Cardiac muscle cell (in vitro differentiated cells and primary cell): ENCODE measurements around the gene GATAD2B. TPM values are rescaled to one million over a fixed set of nuclear protein-coding genes. Genes with fewer than 3 reads are reported as not detected.

Source experiments
- DNase-seq, 2 donors: peaks; one replicate each; pipeline versions ENCODE4 v3.0.0 to v3.0.0-alpha.2; 2010 to 2017; ENCODE audit warnings: low read depth in 1 of 2, low spot score in 1 of 2
- H3K27ac ChIP-seq: fragments of 200-600 bp; sonication (generic); 2 replicates; pipeline ENCODE4 v1.5.1; 2016
- H3K27me3 ChIP-seq: fragments of 200-600 bp; sonication (generic); 2 replicates; pipeline ENCODE4 v1.6.0; 2016; ENCODE audit warnings: control low read depth
- H3K36me3 ChIP-seq: fragments of 200-600 bp; sonication (generic); 2 replicates; pipeline ENCODE4 v1.5.1; 2016; ENCODE audit warnings: control low read depth
- H3K4me1 ChIP-seq: fragments of 200-600 bp; sonication (generic); 2 replicates; pipeline ENCODE4 v1.8.1; 2017; ENCODE audit warnings: low read depth, mild to moderate bottlenecking, mixed run types
- H3K4me3 ChIP-seq: fragments of 200-600 bp; sonication (generic); 2 replicates; pipeline ENCODE4 v1.5.1; 2016; ENCODE audit warnings: mild to moderate bottlenecking
- H3K9me3 ChIP-seq: fragments of 200-600 bp; sonication (generic); 2 replicates; pipeline ENCODE4 v1.5.1; 2017; ENCODE audit warnings: low read depth, mild to moderate bottlenecking, control low read depth
- CTCF ChIP-seq: IDR thresholded peaks from 2 replicates; pipeline ENCODE4 v1.5.1; 2012; ENCODE audit warnings: low read depth, mild to moderate bottlenecking, low read length
- polyA plus RNA-seq: library from polyadenylated mRNA; unstranded; fragments of >200 nt; fragmentation: Nextera tagmentation; extraction: Ambion mirVana; gene quantifications from 2 replicates; pipeline ENCODE4 v1.2.1, GENCODE V29; 2016
- total RNA-seq: library from RNA; depleted of rRNA; stranded (reverse); fragments of >200 nt; gene quantifications from 2 replicates; pipeline ENCODE4 v1.2.3, GENCODE V29; 2016

The GATAD2B gene
- total and polyA plus RNA-seq, 2 experiments from 2014 or later, result 8.1 to 19.6 TPM

- TF ChIP-seq CTCF, result no peak
- Histone ChIP-seq H3K27ac (no peak overlapping the region), H3K4me1 (peaks cover 12% of the 10 kb centered on the region), H3K27me3 (no peaks in the 10 kb centered on the region), H3K9me3 (no peaks in the 10 kb centered on the region), H3K36me3 (peaks cover 38% of the 10 kb centered on the region), H3K4me3 (no peak overlapping the region)
- DNase-seq, result no peak
These were observed 28.4 kb upstream of the GATAD2B start for GRCh38 chr1:153951183-153951582.

GRCh38 chr1:153946622-153947241 is 24.0 kb upstream of the GATAD2B start, which contains the start of gene DENND4B:
Gene DENND4B, minus strand, starts transcription at chr1:153946718. Its CDS starts 2,344 bp downstream, at chr1:153944374.
- Histone ChIP-seq H3K27ac (peak within 1 kb of the TSS; percentile 90), H3K27me3 (no peaks in the 10 kb centered on the region), H3K36me3 (peaks cover 42% of the 10 kb centered on the region), H3K9me3 (no peaks in the 10 kb centered on the region), H3K4me1 (peaks cover 5% of the 10 kb centered on the region), H3K4me3 (peak within 1 kb of the TSS; percentile 99)
- TF ChIP-seq CTCF, result peak; percentile 85
- DNase-seq, result peak; percentile 87 to 91

DNA sequence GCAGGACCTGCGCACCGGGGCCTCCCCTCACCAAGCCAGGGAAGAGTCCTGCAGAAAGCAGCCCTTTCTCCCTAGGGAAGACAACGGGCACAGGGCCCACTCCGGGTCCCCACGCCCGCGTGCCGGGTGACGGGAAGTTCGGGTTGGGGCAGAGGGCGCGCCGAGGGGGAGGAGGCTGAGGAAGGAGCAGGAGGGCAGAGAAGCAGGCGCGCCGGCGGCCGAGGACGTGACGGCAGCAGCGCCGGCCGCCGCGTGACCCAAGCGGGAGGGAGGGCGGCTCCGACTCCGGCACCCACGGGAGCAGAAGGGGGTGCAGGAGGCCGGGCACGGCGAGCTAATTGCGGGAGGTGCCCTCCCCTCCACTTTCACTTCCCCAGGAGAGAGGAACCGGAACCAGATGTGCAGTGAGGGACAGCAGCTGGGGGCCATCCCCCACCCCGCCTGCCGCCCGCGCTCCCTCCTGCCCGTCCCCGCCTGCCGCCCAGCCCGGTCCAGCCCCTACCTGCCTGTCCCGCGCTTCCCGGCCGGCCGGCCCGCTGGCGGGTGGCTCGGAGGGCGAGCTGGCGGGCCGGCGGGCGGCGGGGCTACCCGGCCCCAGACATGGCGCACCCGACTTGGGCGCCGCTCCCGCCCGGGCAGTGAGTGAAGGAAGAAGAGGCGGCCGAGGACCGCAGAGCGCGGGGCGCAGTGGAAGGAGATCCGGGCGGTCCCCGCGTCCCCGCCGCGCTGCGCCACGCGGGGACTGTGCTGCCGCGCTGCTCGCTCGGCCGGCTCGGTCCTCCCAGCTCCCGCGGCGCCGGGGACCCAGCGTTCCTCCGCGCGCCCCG is 23.2 kb upstream of the GATAD2B start:
- H3K27ac ChIP-seq, result peak overlapping the region; percentile 90
- H3K9me3 ChIP-seq, result no peaks in the 10 kb centered on the region
- DNase-seq, result peak; percentile 74 to 85
- peaks cover 35% of the 10 kb centered on the region for H3K36me3 ChIP-seq
- H3K4me1 ChIP-seq, result peaks cover 5% of the 10 kb centered on the region
- peak overlapping the region; percentile 99 for H3K4me3 ChIP-seq
- TF ChIP-seq CTCF, result no peak
- H3K27me3 ChIP-seq, result no peaks in the 10 kb centered on the region

DNA sequence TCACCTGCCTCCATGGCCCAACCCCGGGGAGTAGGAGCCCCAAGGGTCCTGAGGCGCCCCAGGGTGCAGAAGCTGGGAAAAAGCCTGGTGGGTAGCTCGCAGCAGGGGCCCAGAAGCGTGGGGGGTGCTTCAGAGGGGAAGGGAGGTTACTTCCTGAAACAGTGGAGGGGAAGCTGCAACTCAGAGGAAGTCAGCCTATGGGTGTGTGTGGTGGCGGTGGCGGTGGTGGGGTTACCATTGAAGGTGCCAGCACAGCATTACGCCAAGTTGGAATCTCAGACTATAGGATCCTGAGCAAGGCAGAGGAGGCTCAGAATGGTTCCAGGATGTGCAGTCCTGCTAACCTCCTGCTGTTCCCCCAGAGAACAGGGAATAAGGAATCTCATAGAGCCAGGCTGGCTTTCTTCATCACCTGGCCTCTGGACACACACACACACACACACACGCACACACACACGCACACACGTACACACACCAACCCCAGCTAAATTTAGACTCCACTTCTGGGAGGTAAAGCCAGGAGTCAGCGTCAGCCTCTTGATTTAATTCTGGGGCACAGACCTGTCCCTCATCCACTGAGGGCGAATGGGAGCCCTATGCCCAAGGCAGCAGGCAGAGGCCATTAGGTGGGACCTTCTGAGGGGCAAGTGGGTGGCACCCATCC is 22.5 kb upstream of the GATAD2B start:
- peak overlapping the region; percentile 90 for H3K27ac ChIP-seq
- no peaks in the 10 kb centered on the region for H3K27me3 ChIP-seq

More for the DNA sequence above, 22.5 kb upstream of the GATAD2B start:
- Histone ChIP-seq H3K9me3 (no peaks in the 10 kb centered on the region), H3K36me3 (peaks cover 30% of the 10 kb centered on the region), H3K4me3 (peak overlapping the region; percentile 99), H3K4me1 (peaks cover 5% of the 10 kb centered on the region)
- DNase-seq, result peak; percentile 56 to 77
- no peak for TF ChIP-seq CTCF
